SU-DHL-6 (cell line): ENCODE measurements around the gene LGALS4.

Experiments
- H2AFZ ChIP-seq: fragments of 200-600 bp; sonication (generic); 2 replicates; pipeline ENCODE4 v1.6.1; 2014; ENCODE audit warnings: low read depth, mild to moderate bottlenecking, moderate library complexity, mixed read lengths, antibody characterized with exemption, low read length; ENCODE audit not compliant: severe bottlenecking
- H3F3A ChIP-seq: fragments of 200-600 bp; shearing (Covaris generic); 2 replicates; pipeline ENCODE4 v1.6.0; 2016; ENCODE audit warnings: antibody characterized with exemption, mild to moderate bottlenecking; ENCODE audit not compliant: insufficient read depth
- H3K27ac ChIP-seq: fragments of 200-600 bp; sonication (generic); 2 replicates; pipeline ENCODE4 v1.5.1; 2016; ENCODE audit warnings: low read depth, mild to moderate bottlenecking, low read length, moderate library complexity, mixed read lengths
- H3K27me3 ChIP-seq: fragments of 200-600 bp; sonication (generic), shearing (Covaris generic); 2 replicates; pipeline ENCODE4 v1.6.0; 2014; ENCODE audit warnings: mild to moderate bottlenecking, low read length
- H3K36me3 ChIP-seq: fragments of 200-600 bp; sonication (generic); 2 replicates; pipeline ENCODE4 v1.6.1; 2014; ENCODE audit warnings: mild to moderate bottlenecking, low read length, mixed read lengths
- H3K4me2 ChIP-seq: fragments of 300-600, 200-600 bp; shearing (Covaris generic), sonication (generic); 2 replicates; pipeline ENCODE4 v1.6.0; 2014; ENCODE audit warnings: low read length, low read depth, mild to moderate bottlenecking; ENCODE audit not compliant: poor library complexity, severe bottlenecking
- H3K4me3 ChIP-seq: fragments of 200-600 bp; sonication (generic); 2 replicates; pipeline ENCODE4 v1.5.1; 2014; ENCODE audit warnings: antibody characterized with exemption, low read length, mild to moderate bottlenecking, mixed read lengths; ENCODE audit not compliant: insufficient read depth, poor library complexity, severe bottlenecking
- H3K79me2 ChIP-seq: fragments of 200-600 bp; sonication (generic); 2 replicates; pipeline ENCODE4 v1.6.1; 2014; ENCODE audit warnings: mild to moderate bottlenecking, low read length, moderate library complexity; ENCODE audit not compliant: insufficient read depth
- H3K9ac ChIP-seq: fragments of 200-600 bp; sonication (generic); 2 replicates; pipeline ENCODE4 v1.7.0; 2014; ENCODE audit warnings: mild to moderate bottlenecking, low read length
- H3K9me2 ChIP-seq: fragments of 200-600 bp; sonication (generic); replicated peaks from 2 replicates; pipeline ENCODE4 v1.6.1; 2014; ENCODE audit warnings: low read length; ENCODE audit not compliant: insufficient read depth
- H3K9me3 ChIP-seq: fragments of 200-600 bp; sonication (generic); 2 replicates; pipeline ENCODE4 v1.6.1; 2014; ENCODE audit warnings: low read length, mixed read lengths; ENCODE audit not compliant: insufficient read depth
- H4K20me1 ChIP-seq: fragments of 200-600 bp; sonication (generic); 2 replicates; pipeline ENCODE4 v1.6.1; 2014; ENCODE audit warnings: low read depth, mild to moderate bottlenecking, antibody characterized with exemption, low read length, moderate library complexity, mixed read lengths
- CTCF ChIP-seq: fragments of 200-600 bp; sonication (generic); IDR thresholded peaks from one replicate; pipeline ENCODE4 v1.5.1; 2017; ENCODE audit warnings: antibody characterized with exemption, mild to moderate bottlenecking, low read length, moderate library complexity; ENCODE audit not compliant: insufficient read depth, poor library complexity, severe bottlenecking
- EZH2phosphoT487 ChIP-seq: fragments of 200-600 bp; sonication (generic), shearing (Covaris generic); conservative IDR thresholded peaks from 2 replicates; pipeline ENCODE4 v1.6.1; 2018; ENCODE audit warnings: mild to moderate bottlenecking, antibody characterized with exemption, low read length, moderate library complexity, mixed read lengths

The LGALS4 gene

GRCh38 chr19:38845374-38846024, 32.8 kb upstream of the LGALS4 start:
- Histone ChIP-seq H3K9me3 (no peaks in the 10 kb centered on the region), H3K27ac (no peak overlapping the region), H3K27me3 (no peaks in the 10 kb centered on the region), H2AFZ (no peak overlapping the region), H3K9ac (no peak overlapping the region), H3K9me2 (no peaks in the 10 kb centered on the region), H4K20me1 (peaks cover 71% of the 10 kb centered on the region), H3K4me2 (no peak overlapping the region), H3K36me3 (peaks cover 73% of the 10 kb centered on the region), H3F3A (peaks cover 22% of the 10 kb centered on the region), H3K79me2 (peaks cover 83% of the 10 kb centered on the region), H3K4me3 (no peak overlapping the region)
- TF ChIP-seq EZH2phosphoT487 (no peak), CTCF (no peak)

- Histone ChIP-seq H3F3A (peaks cover 28% of the 10 kb centered on the region), H3K36me3 (peaks cover 79% of the 10 kb centered on the region), H3K27ac (no peak overlapping the region), H3K9me3 (no peaks in the 10 kb centered on the region), H4K20me1 (peaks cover 76% of the 10 kb centered on the region), H3K9me2 (no peaks in the 10 kb centered on the region), H3K27me3 (no peaks in the 10 kb centered on the region), H2AFZ (no peak overlapping the region), H3K4me3 (no peak overlapping the region), H3K4me2 (no peak overlapping the region), H3K9ac (no peak overlapping the region), H3K79me2 (peaks cover 83% of the 10 kb centered on the region)
- TF ChIP-seq EZH2phosphoT487 (no peak), CTCF (no peak)
Observed at GRCh38 chr19:38844093-38844686, 31.4 kb upstream of the LGALS4 start.

GRCh38 chr19:38843175-38843758, 30.5 kb upstream of the LGALS4 start:
- Histone ChIP-seq H3K27me3 (no peaks in the 10 kb centered on the region), H3K4me2 (no peak overlapping the region), H3K9me2 (no peaks in the 10 kb centered on the region), H3K36me3 (peaks cover 79% of the 10 kb centered on the region), H3K9me3 (no peaks in the 10 kb centered on the region), H3K4me3 (no peak overlapping the region), H4K20me1 (peaks cover 72% of the 10 kb centered on the region), H2AFZ (no peak overlapping the region), H3K79me2 (peaks cover 74% of the 10 kb centered on the region), H3K9ac (no peak overlapping the region), H3F3A (peaks cover 31% of the 10 kb centered on the region), H3K27ac (no peak overlapping the region)
- no peak for TF ChIP-seq CTCF
- TF ChIP-seq EZH2phosphoT487: no peak
